Loucy (cell line): ENCODE data around the gene GFPT2.
"Not testable (repeated sequence)": the region's sequence is repeated elsewhere in the genome, so short reads cannot be mapped to it uniquely, and the experiment has no call there.

Source experiments
- H2AFZ ChIP-seq: fragments of 200-600 bp; sonication (generic); 2 replicates; pipeline ENCODE4 v1.6.0; 2016; ENCODE audit warnings: antibody characterized with exemption, mild to moderate bottlenecking, low read length, moderate library complexity
- H3F3A ChIP-seq: fragments of 200-600 bp; 2 replicates; pipeline ENCODE4 v1.6.0; 2016; ENCODE audit warnings: antibody characterized with exemption, low read depth, mild to moderate bottlenecking
- H3K27me3 ChIP-seq: fragments of 200-600 bp; sonication (generic); 2 replicates; pipeline ENCODE4 v1.6.1; 2014; ENCODE audit warnings: low read length, mild to moderate bottlenecking; ENCODE audit not compliant: insufficient read depth, poor library complexity, severe bottlenecking
- H3K36me3 ChIP-seq: fragments of 200-600 bp; sonication (generic); 2 replicates; pipeline ENCODE4 v1.6.1; 2016; ENCODE audit warnings: low read length; ENCODE audit not compliant: insufficient read depth
- H3K4me1 ChIP-seq: fragments of 200-600 bp; sonication (generic); 2 replicates; pipeline ENCODE4 v1.5.1; 2014; ENCODE audit warnings: low read length, mild to moderate bottlenecking; ENCODE audit not compliant: insufficient read depth, poor library complexity, severe bottlenecking
- H3K4me2 ChIP-seq: fragments of 200-600 bp; sonication (generic); 2 replicates; pipeline ENCODE4 v1.6.0; 2014; ENCODE audit warnings: antibody characterized with exemption, low read length, low read depth, mild to moderate bottlenecking; ENCODE audit not compliant: poor library complexity, severe bottlenecking
- H3K4me3 ChIP-seq: fragments of 200-600 bp; sonication (generic); 2 replicates; pipeline ENCODE4 v1.5.1; 2014; ENCODE audit warnings: low read length, mild to moderate bottlenecking, mixed read lengths; ENCODE audit not compliant: poor library complexity, severe bottlenecking
- H3K79me2 ChIP-seq: fragments of 200-600 bp; sonication (generic); 2 replicates; pipeline ENCODE4 v1.6.1; 2014; ENCODE audit warnings: low read length; ENCODE audit not compliant: insufficient read depth
- H3K9ac ChIP-seq: fragments of 200-600 bp; sonication (generic); 2 replicates; pipeline ENCODE4 v1.6.0; 2014; ENCODE audit warnings: mild to moderate bottlenecking, low read depth, low read length, moderate library complexity; ENCODE audit not compliant: poor library complexity, severe bottlenecking
- H3K9me2 ChIP-seq: fragments of 200-600 bp; sonication (generic); replicated peaks from 2 replicates; pipeline ENCODE4 v1.6.1; 2016; ENCODE audit warnings: low read depth, low read length, mixed read lengths
- H3K9me3 ChIP-seq: fragments of 200-600 bp; sonication (generic); 2 replicates; pipeline ENCODE4 v1.6.1; 2014; ENCODE audit warnings: mild to moderate bottlenecking, antibody characterized with exemption, low read length, low read depth; ENCODE audit not compliant: insufficient read depth
- H4K20me1 ChIP-seq: fragments of 200-600 bp; sonication (generic); 2 replicates; pipeline ENCODE4 v1.6.0; 2014; ENCODE audit warnings: antibody characterized with exemption, low read length, mild to moderate bottlenecking; ENCODE audit not compliant: insufficient read depth, poor library complexity, severe bottlenecking
- CTCF ChIP-seq: fragments of 200-600 bp; sonication (generic); conservative IDR thresholded peaks from 2 replicates; pipeline ENCODE4 v1.5.1; 2014; ENCODE audit warnings: mild to moderate bottlenecking, antibody characterized with exemption, low read length
- EZH2phosphoT487 ChIP-seq: fragments of 200-600 bp; IDR thresholded peaks from 2 replicates; pipeline ENCODE4 v1.6.1; 2018; ENCODE audit warnings: antibody characterized with exemption, mild to moderate bottlenecking, moderate library complexity, borderline replicate concordance

GFPT2 gene

GRCh38 chr5:180302256-180302655 lies 50.9 kb downstream of the GFPT2 start:
- H3K36me3 ChIP-seq: no peaks in the 10 kb centered on the region
- no peaks in the 10 kb centered on the region for H3K9me2 ChIP-seq
- no peaks in the 10 kb centered on the region for H3K27me3 ChIP-seq
- no peak overlapping the region for H3K4me2 ChIP-seq
- no peaks in the 10 kb centered on the region for H3K9me3 ChIP-seq
- H3K9ac ChIP-seq: no peak overlapping the region
- H3K4me1 ChIP-seq: no peaks in the 10 kb centered on the region
- H3K79me2 ChIP-seq: no peaks in the 10 kb centered on the region
- H4K20me1 ChIP-seq: no peaks in the 10 kb centered on the region
- no peak overlapping the region for H2AFZ ChIP-seq
- no peaks in the 10 kb centered on the region for H3F3A ChIP-seq
- H3K4me3 ChIP-seq: no peak overlapping the region
- TF ChIP-seq CTCF (no peak), EZH2phosphoT487 (no peak)

- H3F3A ChIP-seq: no peaks in the 10 kb centered on the region
- TF ChIP-seq CTCF (no peak), EZH2phosphoT487 (no peak)
- H3K79me2 ChIP-seq: no peaks in the 10 kb centered on the region
- H3K4me2 ChIP-seq: no peak overlapping the region
- no peaks in the 10 kb centered on the region for H3K4me1 ChIP-seq
- H3K9me3 ChIP-seq: no peaks in the 10 kb centered on the region
- H4K20me1 ChIP-seq: no peaks in the 10 kb centered on the region
- no peaks in the 10 kb centered on the region for H3K36me3 ChIP-seq
- H3K9ac ChIP-seq: no peak overlapping the region
- H3K9me2 ChIP-seq: no peaks in the 10 kb centered on the region
- no peaks in the 10 kb centered on the region for H3K27me3 ChIP-seq
- H2AFZ ChIP-seq: no peak overlapping the region
- H3K4me3 ChIP-seq: no peak overlapping the region
Observed at GRCh38 chr5:180301253-180301652, 51.9 kb downstream of the GFPT2 start.

- Histone ChIP-seq H3F3A (no peaks in the 10 kb centered on the region), H3K9me2 (no peaks in the 10 kb centered on the region), H3K4me3 (no peak overlapping the region), H4K20me1 (no peaks in the 10 kb centered on the region), H3K4me1 (no peaks in the 10 kb centered on the region), H3K9me3 (no peaks in the 10 kb centered on the region), H3K79me2 (no peaks in the 10 kb centered on the region), H3K4me2 (no peak overlapping the region), H2AFZ (no peak overlapping the region), H3K27me3 (no peaks in the 10 kb centered on the region), H3K9ac (no peak overlapping the region), H3K36me3 (no peaks in the 10 kb centered on the region)
- TF ChIP-seq EZH2phosphoT487: no peak
- TF ChIP-seq CTCF: no peak
Observed at GRCh38 chr5:180299526-180299925, 53.6 kb downstream of the GFPT2 start.

GRCh38 chr5:180299014-180299413 lies 54.1 kb downstream of the GFPT2 start:
- H3K4me3 ChIP-seq, H3K9me3 ChIP-seq, H2AFZ ChIP-seq, H3F3A ChIP-seq, H3K9me2 ChIP-seq, H3K79me2 ChIP-seq, H3K4me2 ChIP-seq, H3K36me3 ChIP-seq, H4K20me1 ChIP-seq, H3K9ac ChIP-seq, H3K4me1 ChIP-seq, H3K27me3 ChIP-seq: not testable (repeated sequence)
